ENCODE data around the gene DENND5A. TPM values are rescaled to one million over a fixed set of nuclear protein-coding genes. Genes with fewer than 3 reads are reported as not detected.
A peak's percentile ranks its signal among the peaks of the same experiment; 100 is the strongest.
"Not testable (repeated sequence)": the region's sequence is repeated elsewhere in the genome, so short reads cannot be mapped to it uniquely, and the experiment has no call there.

The DENND5A gene
- total and polyA plus RNA-seq, 8 donors = 20.0 to 32.1 (median 26.0) TPM

DNA sequence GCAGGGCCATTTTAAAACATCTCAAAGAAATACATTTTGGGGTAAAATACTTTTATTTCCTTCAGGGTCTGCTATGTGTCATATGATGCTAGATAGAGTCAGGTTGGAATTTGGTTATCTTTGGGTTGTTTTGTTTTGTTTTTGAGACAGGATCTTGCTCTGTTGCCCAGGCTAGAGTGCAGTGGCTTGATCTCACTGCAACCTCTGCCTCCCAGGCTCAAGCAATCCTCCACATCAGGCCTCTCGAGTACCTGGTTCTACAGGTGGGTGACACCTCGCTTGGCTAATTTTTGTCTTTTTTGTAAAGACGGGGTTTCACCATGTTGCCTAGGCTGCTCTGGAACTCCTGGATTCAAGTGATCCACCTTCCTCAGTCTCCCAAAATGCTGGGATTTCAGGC lies 17.3 kb downstream of the DENND5A start:
- intact Hi-C loops (cut with DNase I) = no loop called here
- Histone ChIP-seq H3K4me3 (no peak overlapping the region), H3K36me3 (no peaks in the 10 kb centered on the region), H3K4me1 (no peaks in the 10 kb centered on the region), H3K27me3 (no peaks in the 10 kb centered on the region), H3K9me3 (no peaks in the 10 kb centered on the region), H3K27ac (no peak overlapping the region)
- no peak for DNase-seq
- WGBS, 2 donors = 93 to 94% methylated on average over 3 of the region's 3 CpGs
- TF ChIP-seq, protein P1, sequence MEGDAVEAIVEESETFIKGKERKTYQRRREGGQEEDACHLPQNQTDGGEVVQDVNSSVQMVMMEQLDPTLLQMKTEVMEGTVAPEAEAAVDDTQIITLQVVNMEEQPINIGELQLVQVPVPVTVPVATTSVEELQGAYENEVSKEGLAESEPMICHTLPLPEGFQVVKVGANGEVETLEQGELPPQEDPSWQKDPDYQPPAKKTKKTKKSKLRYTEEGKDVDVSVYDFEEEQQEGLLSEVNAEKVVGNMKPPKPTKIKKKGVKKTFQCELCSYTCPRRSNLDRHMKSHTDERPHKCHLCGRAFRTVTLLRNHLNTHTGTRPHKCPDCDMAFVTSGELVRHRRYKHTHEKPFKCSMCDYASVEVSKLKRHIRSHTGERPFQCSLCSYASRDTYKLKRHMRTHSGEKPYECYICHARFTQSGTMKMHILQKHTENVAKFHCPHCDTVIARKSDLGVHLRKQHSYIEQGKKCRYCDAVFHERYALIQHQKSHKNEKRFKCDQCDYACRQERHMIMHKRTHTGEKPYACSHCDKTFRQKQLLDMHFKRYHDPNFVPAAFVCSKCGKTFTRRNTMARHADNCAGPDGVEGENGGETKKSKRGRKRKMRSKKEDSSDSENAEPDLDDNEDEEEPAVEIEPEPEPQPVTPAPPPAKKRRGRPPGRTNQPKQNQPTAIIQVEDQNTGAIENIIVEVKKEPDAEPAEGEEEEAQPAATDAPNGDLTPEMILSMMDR (IDR thresholded peaks at IDR 0.05) = no peak
- ATAC-seq = no peak
- FAIRE-seq = no peak

- H3K36me3 ChIP-seq; H3K4me1 ChIP-seq; H3K27ac ChIP-seq; FAIRE-seq; H3K27me3 ChIP-seq; intact Hi-C loops (cut with DNase I); DNase-seq; H3K9me3 ChIP-seq; ATAC-seq; H3K4me3 ChIP-seq: not testable (repeated sequence)
- 94 to 97% methylated on average over 10 of the region's 10 CpGs for WGBS, 2 donors
These were observed 28.9 kb downstream of the DENND5A start for GRCh38 chr11:9236242-9236641.

DNA sequence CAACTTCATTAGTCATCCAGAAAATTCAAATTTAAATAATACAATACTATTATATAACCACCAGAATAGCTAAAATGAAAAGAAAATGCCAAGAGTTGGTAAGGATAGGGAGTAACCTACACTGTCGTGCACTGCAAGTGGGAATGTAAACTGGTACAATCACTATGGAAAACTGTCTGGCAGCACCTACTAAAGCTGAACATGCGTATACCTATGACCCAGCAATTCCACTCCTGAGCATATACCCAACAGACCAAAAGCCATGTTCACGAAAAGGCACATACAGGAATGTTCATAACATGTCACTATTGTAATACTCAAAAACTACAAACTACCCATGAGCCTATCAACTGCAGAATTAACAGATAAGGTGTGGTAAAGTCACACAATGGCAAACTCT lies 32.7 kb downstream of the DENND5A start:
- Histone ChIP-seq H3K9me3 (no peaks in the 10 kb centered on the region), H3K4me3 (no peak overlapping the region), H3K36me3 (no peaks in the 10 kb centered on the region), H3K27me3 (no peaks in the 10 kb centered on the region), H3K27ac (peak overlapping the region in 2 of 4 donors; percentile 35 to 36), H3K4me1 (peaks cover 0 to 19% (median 5%) of the 10 kb centered on the region in 3 donors)
- FAIRE-seq (no peak), DNase-seq (no peak), ATAC-seq (peak in 3 of 4 donors; percentile 29 to 57 (median 32))
- WGBS, 2 donors = 86 to 87% methylated on average over 3 of the region's 3 CpGs
- TF ChIP-seq, protein P1 (IDR thresholded peaks at IDR 0.05) = no peak
- intact Hi-C loops (cut with DNase I) = no loop called here

- Histone ChIP-seq H3K36me3 (no peaks in the 10 kb centered on the region), H3K4me3 (peak overlapping the region in 1 of 4 donors; percentile 28), H3K27ac (peak overlapping the region in 3 of 4 donors; percentile 36 to 79 (median 71)), H3K27me3 (no peaks in the 10 kb centered on the region), H3K4me1 (peaks cover 0 to 22% (median 5%) of the 10 kb centered on the region in 3 donors), H3K9me3 (no peaks in the 10 kb centered on the region)
- peak in 1 of 6 donors; percentile 9 for DNase-seq
- TF ChIP-seq, protein P1 (IDR thresholded peaks at IDR 0.05) = no peak
- peak in 3 of 4 donors; percentile 77 to 90 (median 90) for ATAC-seq
- WGBS, 2 donors = 0 to 5% methylated on average over 1 of the region's 1 CpG
- no peak for FAIRE-seq
- intact Hi-C loops (cut with DNase I) = no loop called here
These were observed 33.3 kb downstream of the DENND5A start for GRCh38 chr11:9231848-9232177.

DNA sequence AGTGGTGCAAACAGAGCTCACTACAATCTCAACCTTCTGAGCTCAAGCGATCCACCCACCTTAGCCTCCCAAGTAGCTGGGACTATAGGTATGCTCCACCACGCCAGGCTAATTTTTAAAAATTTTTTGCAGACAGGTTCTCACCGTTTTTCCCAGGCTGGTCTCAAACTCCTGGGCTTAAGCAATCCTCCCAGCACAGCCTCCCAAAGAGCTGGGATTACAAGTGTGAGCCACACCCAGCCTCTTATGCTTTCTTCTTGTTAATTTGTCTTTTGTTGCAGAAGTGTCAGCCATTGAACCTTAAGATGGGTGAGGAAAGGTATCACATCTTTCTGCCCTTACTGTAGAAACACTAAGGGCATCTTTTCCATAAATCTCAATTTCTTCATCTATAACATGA lies 34.9 kb downstream of the DENND5A start:
- intact Hi-C loops (cut with DNase I) = no loop called here

More for the DNA sequence above, 34.9 kb downstream of the DENND5A start:
- no peak overlapping the region for H3K4me3 ChIP-seq
- no peaks in the 10 kb centered on the region for H3K27me3 ChIP-seq
- peaks cover 0 to 22% (median 5%) of the 10 kb centered on the region in 3 donors for H3K4me1 ChIP-seq
- ATAC-seq (no peak), FAIRE-seq (no peak), DNase-seq (no peak)
- H3K9me3 ChIP-seq = no peaks in the 10 kb centered on the region
- TF ChIP-seq, protein P1 (IDR thresholded peaks at IDR 0.05) = no peak
- H3K36me3 ChIP-seq = no peaks in the 10 kb centered on the region
- H3K27ac ChIP-seq = no peak overlapping the region
- 87 to 88% methylated on average over 3 of the region's 3 CpGs for WGBS, 2 donors
